Endothelial cell of umbilical vein (primary cell): Measurements from ENCODE around the gene PDS5B. TPM values are rescaled to one million over a fixed set of nuclear protein-coding genes. Genes with fewer than 3 reads are reported as not detected.

Source experiments
- BruUV-seq: library from RNA; stranded (reverse); fragments of 400-500 nt; replicated peaks from 2 replicates; lab custom pipeline; 2021; lab: Mats Ljungman, UMichigan
- CTCF ChIA-PET: fragments of 300-600, 350-600 bp; sonication (Branson Sonifier 250); formaldehyde crosslinking; loops from one replicate; lab custom pipeline; 2021; ENCODE audit warnings: antibody characterized with exemption, inconsistent platforms; lab: Charles Lee
- POLR2A ChIA-PET: fragments of 300-600, 350-600 bp; sonication (Branson Sonifier 250); formaldehyde crosslinking; loops from one replicate; lab custom pipeline; 2021; ENCODE audit warnings: antibody characterized with exemption, inconsistent platforms; lab: Charles Lee
- DNase-seq: peaks from one replicate; pipeline ENCODE4 v3.0.0-alpha.2; 2011; ENCODE audit warnings: low read depth, low spot score
- FAIRE-seq: peaks from 2 replicates; lab custom pipeline; 2011; peaks lifted over from hg19 to GRCh38; lab: Jason Lieb, UNC
- H2AFZ ChIP-seq: 2 replicates; pipeline ENCODE4 v1.6.0; 2012; ENCODE audit warnings: low read depth, low read length, control low read depth, inconsistent platforms
- H3K27ac ChIP-seq: 2 replicates; pipeline ENCODE4 v1.5.1; 2011; ENCODE audit warnings: low read depth, mild to moderate bottlenecking, control low read depth, low read length, moderate library complexity; ENCODE audit not compliant: insufficient read depth
- H3K27me3 ChIP-seq, 2 experiments: 2 replicates each; pipeline versions ENCODE4 v1.6.0 to v1.6.1; 2011; ENCODE audit warnings: low read length in 2 of 2, mixed read lengths in 1 of 2; ENCODE audit not compliant: control insufficient read depth in 2 of 2, insufficient read depth in 2 of 2
- H3K36me3 ChIP-seq, 2 experiments: 2 replicates in 1 of 2; 3 replicates in 1 of 2; pipeline ENCODE4 v1.5.1; 2011; ENCODE audit warnings: low read length in 2 of 2, mild to moderate bottlenecking in 1 of 2, moderate library complexity in 1 of 2; ENCODE audit not compliant: control insufficient read depth in 2 of 2, insufficient read depth in 2 of 2; ENCODE audit errors: extremely low read depth in 1 of 2
- H3K4me1 ChIP-seq: 3 replicates; pipeline ENCODE4 v1.5.1; 2011; ENCODE audit warnings: mild to moderate bottlenecking, low read length; ENCODE audit not compliant: control insufficient read depth, insufficient read depth; ENCODE audit errors: extremely low read depth
- H3K4me2 ChIP-seq: 2 replicates; pipeline ENCODE4 v1.6.1; 2011; ENCODE audit warnings: low read length, control low read depth, mixed read lengths; ENCODE audit not compliant: insufficient read depth
- H3K4me3 ChIP-seq, 3 experiments: fragments of 200-600 bp in 1 of 3; sonication (generic), shearing (Covaris generic) in 1 of 3; replicated peaks in 1 of 3; 2 replicates each; pipeline ENCODE4 v1.5.1; 2011 to 2016; ENCODE audit warnings: control low read depth in 3 of 3, low read length in 3 of 3, mild to moderate bottlenecking in 2 of 3, inconsistent platforms in 1 of 3, low read depth in 1 of 3, moderate library complexity in 1 of 3; ENCODE audit not compliant: insufficient read depth in 1 of 3
- H3K79me2 ChIP-seq: 2 replicates; pipeline ENCODE4 v1.6.0; 2012; ENCODE audit warnings: low read length, inconsistent platforms; ENCODE audit not compliant: control insufficient read depth, insufficient read depth
- H3K9ac ChIP-seq: replicated peaks from 2 replicates; pipeline ENCODE3; 2011; ENCODE audit warnings: low read length, control low read depth; ENCODE audit not compliant: insufficient read depth; ENCODE audit errors: extremely low read depth
- H3K9me1 ChIP-seq: replicated peaks from 3 replicates; pipeline ENCODE4 v1.6.0; 2011; ENCODE audit warnings: mild to moderate bottlenecking, low read length; ENCODE audit not compliant: control insufficient read depth, insufficient read depth; ENCODE audit errors: extremely low read depth
- H3K9me3 ChIP-seq: replicated peaks from 2 replicates; pipeline ENCODE4 v1.5.1; 2012; ENCODE audit warnings: low read length, inconsistent platforms; ENCODE audit not compliant: control insufficient read depth, insufficient read depth
- H4K20me1 ChIP-seq: replicated peaks from 2 replicates; pipeline ENCODE3; 2011; ENCODE audit warnings: mild to moderate bottlenecking, low read length; ENCODE audit not compliant: control insufficient read depth, insufficient read depth; ENCODE audit errors: extremely low read depth
- EZH2 ChIP-seq: IDR thresholded peaks from 2 replicates; pipeline ENCODE4 v1.6.1; 2012; ENCODE audit warnings: borderline replicate concordance, low read depth, mild to moderate bottlenecking, moderate library complexity, low read length, inconsistent platforms; ENCODE audit not compliant: severe bottlenecking
- FOS ChIP-seq: IDR thresholded peaks from 2 replicates; pipeline ENCODE4 v1.6.1; 2011; ENCODE audit warnings: mild to moderate bottlenecking, low read length, moderate library complexity, borderline replicate concordance; ENCODE audit not compliant: insufficient read depth
- GATA2 ChIP-seq: IDR thresholded peaks from 2 replicates; pipeline ENCODE4 v1.7.0; 2011; ENCODE audit warnings: low read depth, mild to moderate bottlenecking, moderate library complexity, mixed read lengths, low read length; ENCODE audit not compliant: insufficient read length, insufficient read depth
- JUN ChIP-seq: IDR thresholded peaks from 2 replicates; pipeline ENCODE4 v1.6.1; 2011; ENCODE audit warnings: borderline replicate concordance, low read depth; ENCODE audit not compliant: insufficient read length, insufficient read depth
- MYC ChIP-seq: IDR thresholded peaks from one replicate; pipeline ENCODE4 v1.6.1; 2011; ENCODE audit warnings: mild to moderate bottlenecking, low read depth, low read length
- POLR2A ChIP-seq: IDR thresholded peaks from 2 replicates; pipeline ENCODE4 v1.6.1; 2012; ENCODE audit warnings: low read depth, mild to moderate bottlenecking, control low read depth, low read length
- POLR2AphosphoS5 ChIP-seq: IDR thresholded peaks from 2 replicates; pipeline ENCODE4 v1.6.1; 2012; ENCODE audit warnings: low read depth, mild to moderate bottlenecking, control low read depth, low read length, moderate library complexity; ENCODE audit not compliant: insufficient read depth
- dilution Hi-C: fragments of 300-500 bp; cut with MboI; formaldehyde crosslinking; loops from one replicate; pipeline ENCODE4 v1.15.0; 2019; ENCODE audit warnings: low sequenced_read_pairs; ENCODE audit not compliant: extremely low pct_ligation_motif_present
- intact Hi-C: fragments of 100-400 bp; cut with micrococcal nuclease; formaldehyde crosslinking; loops from one replicate; pipeline ENCODE4 v1.10.0; 2022
- polyA plus RNA-seq, 4 experiments: library from polyadenylated mRNA; depleted of rRNA in 3 of 4; stranded (reverse) in 3 of 4; unstranded in 1 of 4; fragments of >200 nt; gene quantifications; 2 replicates each; pipeline versions ENCODE4 v1.2.1 to v1.2.3, GENCODE V29; 2011 to 2012; ENCODE audit warnings: missing spikeins in 1 of 4
- total RNA-seq: library from RNA; stranded (reverse); gene quantifications from 2 replicates; pipeline ENCODE4 v1.2.3, GENCODE V29; 2021
- TF ChIP-seq, protein P1 (sequence below): IDR thresholded peaks from 2 replicates; pipeline ENCODE4 v1.6.1; 2011; ENCODE audit not compliant: insufficient read depth, insufficient read length
- TF ChIP-seq, protein P2 (sequence below), 2 donors: IDR thresholded peaks; 1 replicate in 1 of 2; 2 replicates in 1 of 2; pipeline ENCODE4 v1.5.1; 2011; ENCODE audit warnings: low read length in 2 of 2, mild to moderate bottlenecking in 2 of 2, moderate library complexity in 2 of 2, control low read depth in 1 of 2, inconsistent platforms in 1 of 2, low read depth in 1 of 2; ENCODE audit not compliant: insufficient read depth in 1 of 2; ENCODE audit errors: extremely low read depth in 1 of 2

The PDS5B gene
- total and polyA plus RNA-seq, 2 donors (not counting 3 experiments of a cell fraction or from before 2014, with no cell fraction given): 3.9 to 40.3 TPM

DNA sequence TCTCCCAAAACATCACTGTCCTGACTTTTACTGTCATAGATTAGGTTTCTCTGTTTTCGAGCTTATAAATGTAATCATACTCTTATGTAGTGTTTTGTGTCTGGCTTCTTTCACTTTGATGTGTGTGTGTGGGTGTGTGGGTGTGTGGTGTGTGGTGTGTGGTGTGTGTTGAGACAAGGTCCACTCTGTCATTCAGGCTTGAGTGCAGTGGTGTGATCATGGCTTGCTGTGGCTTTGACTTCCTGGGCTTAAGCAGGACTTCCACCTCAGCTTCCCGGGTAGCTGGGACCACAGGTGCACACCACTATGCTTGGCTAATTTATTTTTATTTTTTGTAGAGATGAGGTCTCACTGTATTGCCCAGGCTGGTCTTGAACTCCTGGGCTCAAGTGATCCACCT is 59.6 kb downstream of the PDS5B start:
- Histone ChIP-seq H3K9me1 (no peaks in the 10 kb centered on the region), H3K36me3 (no peaks in the 10 kb centered on the region), H3K4me1 (peaks cover 3% of the 10 kb centered on the region), H3K27me3 (no peaks in the 10 kb centered on the region), H2AFZ (no peak overlapping the region), H3K9ac (no peak overlapping the region), H3K79me2 (peaks cover 81% of the 10 kb centered on the region), H3K4me2 (no peak overlapping the region), H3K9me3 (no peaks in the 10 kb centered on the region), H3K27ac (no peak overlapping the region), H3K4me3 (no peak overlapping the region), H4K20me1 (peaks cover 5% of the 10 kb centered on the region)
- TF ChIP-seq MYC: no peak
- no peak for TF ChIP-seq POLR2A
- TF ChIP-seq, protein P1, sequence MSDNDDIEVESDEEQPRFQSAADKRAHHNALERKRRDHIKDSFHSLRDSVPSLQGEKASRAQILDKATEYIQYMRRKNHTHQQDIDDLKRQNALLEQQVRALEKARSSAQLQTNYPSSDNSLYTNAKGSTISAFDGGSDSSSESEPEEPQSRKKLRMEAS: no peak
- TF ChIP-seq, protein P2, sequence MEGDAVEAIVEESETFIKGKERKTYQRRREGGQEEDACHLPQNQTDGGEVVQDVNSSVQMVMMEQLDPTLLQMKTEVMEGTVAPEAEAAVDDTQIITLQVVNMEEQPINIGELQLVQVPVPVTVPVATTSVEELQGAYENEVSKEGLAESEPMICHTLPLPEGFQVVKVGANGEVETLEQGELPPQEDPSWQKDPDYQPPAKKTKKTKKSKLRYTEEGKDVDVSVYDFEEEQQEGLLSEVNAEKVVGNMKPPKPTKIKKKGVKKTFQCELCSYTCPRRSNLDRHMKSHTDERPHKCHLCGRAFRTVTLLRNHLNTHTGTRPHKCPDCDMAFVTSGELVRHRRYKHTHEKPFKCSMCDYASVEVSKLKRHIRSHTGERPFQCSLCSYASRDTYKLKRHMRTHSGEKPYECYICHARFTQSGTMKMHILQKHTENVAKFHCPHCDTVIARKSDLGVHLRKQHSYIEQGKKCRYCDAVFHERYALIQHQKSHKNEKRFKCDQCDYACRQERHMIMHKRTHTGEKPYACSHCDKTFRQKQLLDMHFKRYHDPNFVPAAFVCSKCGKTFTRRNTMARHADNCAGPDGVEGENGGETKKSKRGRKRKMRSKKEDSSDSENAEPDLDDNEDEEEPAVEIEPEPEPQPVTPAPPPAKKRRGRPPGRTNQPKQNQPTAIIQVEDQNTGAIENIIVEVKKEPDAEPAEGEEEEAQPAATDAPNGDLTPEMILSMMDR (IDR thresholded peaks at IDR 0.05; ENCODE audit: extremely low read depth in 1 of 2, insufficient read depth in 1 of 2, low read depth in 1 of 2, low read length in 2 of 2): no peak
- no peak for TF ChIP-seq POLR2AphosphoS5
- TF ChIP-seq FOS: no peak
- no peak for TF ChIP-seq JUN
- no peak for TF ChIP-seq GATA2
- TF ChIP-seq EZH2: no peak
- intact Hi-C loops: loop anchor here (10.0 kb wide), 1 partner anchor 621 kb away; no protein-coding TSS in a partner anchor
- BruUV-seq: no TSS peak
- ChIA-PET CTCF (interaction anchor here (1.2 to 1.6 kb wide), 4 partner anchors 8 to 24 kb away, joined by 3 to 4 read pairs (median 4); no protein-coding TSS in a partner anchor), POLR2A (no interaction called here)
- dilution Hi-C loops: no loop called here
- FAIRE-seq (no peak), DNase-seq (no peak)
